NB4 (cell line): ENCODE results near the gene WDR86.

ENCODE experiments used
- DNase-seq: peaks from one replicate; pipeline ENCODE4 v3.0.0; 2010; ENCODE audit warnings: low read depth
- H3K4me3 ChIP-seq: one replicate; pipeline ENCODE4 v1.5.1; 2011; ENCODE audit warnings: mild to moderate bottlenecking, low read depth, low read length, moderate library complexity
- MYC ChIP-seq: IDR thresholded peaks from 2 replicates; pipeline ENCODE4 v1.6.1; 2011; ENCODE audit warnings: low read depth, low read length
- POLR2A ChIP-seq: IDR thresholded peaks from 2 replicates; pipeline ENCODE4 v1.6.1; 2011; ENCODE audit warnings: mild to moderate bottlenecking; ENCODE audit not compliant: insufficient read length; ENCODE audit errors: extremely low read depth
- TF ChIP-seq, protein P1 (sequence below): IDR thresholded peaks from 2 replicates; pipeline ENCODE4 v1.6.1; 2011; ENCODE audit warnings: low read depth, low read length
- TF ChIP-seq, protein P2 (sequence below): IDR thresholded peaks from one replicate; pipeline ENCODE4 v1.5.1; 2012; ENCODE audit warnings: low read depth, low read length

Gene WDR86

DNA sequence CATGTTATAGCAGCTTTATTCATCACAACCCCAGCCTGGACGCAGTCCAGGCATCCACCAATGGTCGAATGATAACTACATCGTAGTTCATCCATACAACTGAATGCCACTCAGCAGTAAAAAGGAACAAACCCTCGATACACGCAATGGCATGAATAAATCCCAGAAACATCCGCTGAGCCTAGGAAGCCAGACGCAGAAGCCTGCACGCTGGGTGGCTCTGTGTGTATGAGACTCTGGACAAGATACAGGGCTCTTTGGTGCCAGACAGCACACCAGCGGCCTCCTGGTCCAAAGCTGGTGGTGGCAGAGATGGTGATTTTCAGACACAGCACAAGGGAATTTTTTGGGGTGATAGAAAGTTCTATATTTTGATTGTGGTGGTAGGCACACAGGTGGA is 40.2 kb upstream of the WDR86 start:
- H3K4me3 ChIP-seq, result no peak overlapping the region
- DNase-seq, result no peak
- TF ChIP-seq POLR2A, result no peak
- no peak for TF ChIP-seq MYC
- TF ChIP-seq, protein P1, sequence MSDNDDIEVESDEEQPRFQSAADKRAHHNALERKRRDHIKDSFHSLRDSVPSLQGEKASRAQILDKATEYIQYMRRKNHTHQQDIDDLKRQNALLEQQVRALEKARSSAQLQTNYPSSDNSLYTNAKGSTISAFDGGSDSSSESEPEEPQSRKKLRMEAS, result no peak
- TF ChIP-seq, protein P2, sequence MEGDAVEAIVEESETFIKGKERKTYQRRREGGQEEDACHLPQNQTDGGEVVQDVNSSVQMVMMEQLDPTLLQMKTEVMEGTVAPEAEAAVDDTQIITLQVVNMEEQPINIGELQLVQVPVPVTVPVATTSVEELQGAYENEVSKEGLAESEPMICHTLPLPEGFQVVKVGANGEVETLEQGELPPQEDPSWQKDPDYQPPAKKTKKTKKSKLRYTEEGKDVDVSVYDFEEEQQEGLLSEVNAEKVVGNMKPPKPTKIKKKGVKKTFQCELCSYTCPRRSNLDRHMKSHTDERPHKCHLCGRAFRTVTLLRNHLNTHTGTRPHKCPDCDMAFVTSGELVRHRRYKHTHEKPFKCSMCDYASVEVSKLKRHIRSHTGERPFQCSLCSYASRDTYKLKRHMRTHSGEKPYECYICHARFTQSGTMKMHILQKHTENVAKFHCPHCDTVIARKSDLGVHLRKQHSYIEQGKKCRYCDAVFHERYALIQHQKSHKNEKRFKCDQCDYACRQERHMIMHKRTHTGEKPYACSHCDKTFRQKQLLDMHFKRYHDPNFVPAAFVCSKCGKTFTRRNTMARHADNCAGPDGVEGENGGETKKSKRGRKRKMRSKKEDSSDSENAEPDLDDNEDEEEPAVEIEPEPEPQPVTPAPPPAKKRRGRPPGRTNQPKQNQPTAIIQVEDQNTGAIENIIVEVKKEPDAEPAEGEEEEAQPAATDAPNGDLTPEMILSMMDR, result no peak

DNA sequence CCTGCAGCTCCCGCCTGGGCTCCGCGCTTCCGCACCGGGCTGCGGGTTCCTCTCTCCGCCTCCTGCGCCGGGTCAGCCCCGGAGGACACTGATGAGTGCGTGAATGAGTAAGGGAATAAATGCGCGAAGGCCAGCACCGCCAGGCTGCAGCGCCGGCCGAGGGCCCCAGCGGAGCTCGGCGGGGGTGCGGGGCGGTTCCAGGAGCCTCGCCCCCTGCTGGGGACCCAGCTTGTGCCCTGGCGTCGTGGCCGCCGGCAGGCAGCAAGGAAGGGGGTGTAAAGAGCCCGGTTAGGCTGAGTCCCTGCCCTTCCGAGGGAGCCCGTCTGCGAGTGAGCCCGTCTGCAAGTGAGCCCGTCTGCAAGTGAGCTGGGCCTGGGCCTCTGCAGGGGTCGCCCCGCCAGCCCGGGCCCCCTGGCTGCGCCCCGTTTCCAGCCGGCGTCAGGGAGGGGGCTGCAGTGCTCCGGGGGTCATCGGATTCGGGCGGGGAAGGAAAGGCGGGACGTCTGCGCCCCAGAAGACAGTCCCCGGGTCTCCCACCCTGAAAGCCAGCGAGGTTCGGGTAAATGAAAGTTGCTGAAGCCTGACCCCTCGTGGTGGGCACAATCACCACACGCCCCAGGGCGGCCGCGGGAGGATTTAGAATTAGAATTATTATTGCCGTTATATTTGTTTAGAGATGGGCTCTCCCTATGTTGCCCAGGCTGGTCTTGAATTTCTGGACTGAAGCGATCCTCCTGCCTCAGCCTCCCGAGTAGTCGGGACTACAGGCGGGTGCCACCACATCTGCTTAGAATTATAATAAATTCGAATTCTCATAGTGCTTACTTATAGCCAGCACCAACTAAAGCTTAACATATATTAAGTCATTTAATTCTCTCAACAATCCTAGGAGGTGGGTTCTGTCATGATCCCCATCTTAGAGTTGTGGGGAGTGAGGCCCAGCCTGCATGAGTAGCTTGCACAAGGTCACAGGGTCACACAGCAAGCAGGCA is 38.7 kb upstream of the WDR86 start:
- DNase-seq, result peak; percentile 86
- TF ChIP-seq, protein P2, result peak; percentile 91
- TF ChIP-seq, protein P1, result peak; percentile 62
- TF ChIP-seq MYC (0 out of 2 replicates have a peak, but pooled peaks have one; percentile 29), POLR2A (no peak)
- peak overlapping the region; percentile 16 for H3K4me3 ChIP-seq

DNA sequence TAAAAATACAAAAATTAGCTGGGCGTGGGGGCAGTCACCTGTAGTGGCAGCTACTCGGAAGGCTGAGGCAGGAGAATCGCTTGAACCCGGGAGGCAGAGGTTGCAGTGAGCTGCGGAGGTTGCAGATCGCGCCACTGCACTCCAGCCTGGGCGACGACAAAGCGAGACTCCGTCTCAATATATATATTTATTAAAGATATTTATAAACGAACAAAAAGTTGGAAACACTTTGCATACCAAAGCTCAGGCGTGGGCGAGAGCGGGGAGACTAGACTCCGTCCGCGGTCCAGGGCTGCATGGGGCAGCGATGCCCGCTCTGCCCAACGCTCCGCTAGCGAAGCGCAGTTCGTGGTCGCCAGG is 38.0 kb upstream of the WDR86 start:
- no peak overlapping the region for H3K4me3 ChIP-seq
- no peak for DNase-seq
- TF ChIP-seq POLR2A, result no peak
- TF ChIP-seq, protein P1, result no peak
- TF ChIP-seq, protein P2, result no peak
- no peak for TF ChIP-seq MYC

DNA sequence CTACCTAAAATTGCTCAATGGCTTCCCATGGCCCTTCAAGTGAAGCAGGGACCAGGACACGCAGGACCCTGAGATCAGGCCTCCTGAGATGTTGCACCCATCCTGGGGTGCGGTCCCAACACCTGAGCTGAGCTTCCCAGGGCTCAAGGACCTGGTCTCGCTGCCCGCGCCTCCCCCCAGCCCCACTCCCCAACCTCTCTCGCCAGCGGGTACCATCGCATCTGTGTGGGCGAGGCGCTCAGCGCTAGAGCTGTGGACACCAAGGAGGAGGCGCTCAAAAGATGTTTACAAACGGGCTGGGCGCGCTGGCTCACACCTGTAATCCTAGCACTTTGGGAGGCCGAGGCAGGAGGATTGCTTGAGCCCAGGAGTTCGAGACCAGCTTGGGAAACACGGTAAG is 37.5 kb upstream of the WDR86 start:
- DNase-seq, result no peak
- TF ChIP-seq, protein P2, result no peak
- TF ChIP-seq MYC, result no peak
- TF ChIP-seq, protein P1, result no peak
- TF ChIP-seq POLR2A, result no peak
- H3K4me3 ChIP-seq, result no peak overlapping the region

DNA sequence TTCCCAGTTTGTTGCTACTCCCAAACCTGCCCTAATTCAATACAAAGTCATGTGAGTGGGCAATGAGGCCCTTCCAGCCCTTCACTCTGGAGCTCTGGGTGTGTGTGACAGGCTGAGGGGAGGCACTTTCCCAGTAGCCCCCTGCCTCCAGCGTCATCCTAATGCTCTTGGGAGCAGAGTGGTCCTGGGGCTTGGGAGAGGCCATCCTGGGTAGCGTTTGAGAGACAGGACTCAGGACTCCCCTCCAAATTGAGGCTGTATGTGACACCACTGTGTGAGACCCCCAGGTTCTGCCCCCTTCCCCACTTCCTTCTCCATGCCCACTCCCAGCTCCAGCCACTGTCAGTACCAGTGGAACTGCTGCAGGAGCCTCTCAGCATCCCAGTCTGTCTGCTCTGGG is 36.6 kb upstream of the WDR86 start:
- no peak for DNase-seq
- no peak overlapping the region for H3K4me3 ChIP-seq
- TF ChIP-seq, protein P1, result no peak
- TF ChIP-seq POLR2A, result no peak
- TF ChIP-seq MYC, result no peak
- TF ChIP-seq, protein P2, result no peak
